Thyroid gland (tissue), 4 donors: ENCODE measurements around the gene IQSEC3. TPM values are rescaled to one million over a fixed set of nuclear protein-coding genes. Genes with fewer than 3 reads are reported as not detected.
A peak's percentile ranks its signal among the peaks of the same experiment; 100 is the strongest.
"Not testable (repeated sequence)": the region's sequence is repeated elsewhere in the genome, so short reads cannot be mapped to it uniquely, and the experiment has no call there.

ENCODE experiments used
- DNase-seq, 2 donors: peaks; one replicate each; pipeline ENCODE4 v3.0.0-alpha.2; 2019
- H3K27ac ChIP-seq, 3 donors: fragments of 200-600 bp; sonication (generic); 1 replicate in 2 of 3; 2 replicates in 1 of 3; pipeline ENCODE4 v1.5.1; 2016 to 2019; ENCODE audit warnings: mild to moderate bottlenecking in 1 of 3, moderate library complexity in 1 of 3
- H3K27me3 ChIP-seq: fragments of 200-600 bp; sonication (generic); one replicate; pipeline ENCODE4 v1.5.1; 2019
- H3K36me3 ChIP-seq, 2 donors: fragments of 200-600 bp; sonication (generic); one replicate each; pipeline ENCODE4 v1.5.1; 2016 to 2019
- H3K4me1 ChIP-seq, 2 donors: fragments of 200-600 bp; sonication (generic); one replicate each; pipeline ENCODE4 v1.5.1; 2017 to 2019
- H3K4me3 ChIP-seq, 3 donors: fragments of 200-600 bp; sonication (generic); replicated peaks in 1 of 3; 1 replicate in 2 of 3; 2 replicates in 1 of 3; pipeline ENCODE4 v1.5.1; 2016; ENCODE audit warnings: mild to moderate bottlenecking in 1 of 3
- H3K9me3 ChIP-seq: fragments of 200-600 bp; sonication (generic); one replicate; pipeline ENCODE4 v1.5.1; 2017
- CTCF ChIP-seq, 6 experiments: fragments of 200-600 bp in 3 of 6; fragments of 450-650 bp in 3 of 6; sonication (generic) in 3 of 6; IDR thresholded peaks; one replicate each; pipeline ENCODE4 v1.5.1; 2016 to 2019; ENCODE audit warnings: antibody characterized with exemption in 6 of 6, mild to moderate bottlenecking in 2 of 6, inconsistent platforms in 1 of 6, moderate library complexity in 1 of 6
- POLR2A ChIP-seq, 2 donors: fragments of 450-650 bp; IDR thresholded peaks; one replicate each; pipeline ENCODE4 v1.6.1; 2017; ENCODE audit warnings: antibody characterized with exemption in 2 of 2, mild to moderate bottlenecking in 2 of 2, moderate library complexity in 1 of 2
- WGBS, 2 donors: methylation state at CpG; one replicate each; pipeline ENCODE4 v1.1.5; 2017; 5-methylcytosine and 5-hydroxymethylcytosine counted together
- intact Hi-C: fragments of 100-400 bp; cut with DNase I; formaldehyde crosslinking; loops from one replicate; pipeline ENCODE4 v1.15.1; 2023
- total RNA-seq, 4 donors: library from RNA; depleted of rRNA; stranded (reverse); fragments of >200 nt; gene quantifications; one replicate each; pipeline ENCODE4 v1.2.3, GENCODE V29; 2016

The IQSEC3 gene
- total RNA-seq, 4 donors from 2014 or later: 0.27 to 1.3 (median 1.0) TPM

- 27% methylated on average over 22 of the region's 22 CpGs for WGBS, 2 donors
- H3K4me1 ChIP-seq: peaks cover 36 to 47% of the 10 kb centered on the region in 2 donors
- intact Hi-C loops: no loop called here
- peak; percentile 97 to 98 for DNase-seq
- no peaks in the 10 kb centered on the region for H3K9me3 ChIP-seq
- H3K27ac ChIP-seq: peak overlapping the region; percentile 92 to 93 (median 93)
- TF ChIP-seq CTCF (IDR thresholded peaks at IDR 0.05): peak in 1 of 6 experiments; percentile 12
- peak in 1 of 2 donors; percentile 33 for TF ChIP-seq POLR2A (IDR thresholded peaks at IDR 0.05)
- no peaks in the 10 kb centered on the region for H3K27me3 ChIP-seq
- H3K4me3 ChIP-seq: peak overlapping the region in 1 of 3 donors; percentile 19
- H3K36me3 ChIP-seq: no peaks in the 10 kb centered on the region
These were observed 146.4 kb downstream of the IQSEC3 start for GRCh38 chr12:212715-213526.

GRCh38 chr12:213527-213932, 147.0 kb downstream of the IQSEC3 start:
- no peaks in the 10 kb centered on the region for H3K9me3 ChIP-seq
- 27 to 35% methylated on average over 6 to 11 of the region's 12 CpGs for whole genome bisulfite sequencing, 2 donors
- DNase-seq: no peak
- no peaks in the 10 kb centered on the region for H3K36me3 ChIP-seq
- no peak for TF ChIP-seq CTCF (IDR thresholded peaks at IDR 0.05)
- no peak for TF ChIP-seq POLR2A (IDR thresholded peaks at IDR 0.05)
- peak overlapping the region; percentile 82 to 93 (median 92) for H3K27ac ChIP-seq
- no peaks in the 10 kb centered on the region for H3K27me3 ChIP-seq
- intact Hi-C loops: no loop called here
- H3K4me1 ChIP-seq: peaks cover 36 to 47% of the 10 kb centered on the region in 2 donors
- peak overlapping the region in 1 of 3 donors; percentile 19 for H3K4me3 ChIP-seq

- peak within 1 kb of the TSS in 1 of 3 donors; percentile 19 for H3K4me3 ChIP-seq
- no peaks in the 10 kb centered on the region for H3K9me3 ChIP-seq
- intact Hi-C loops: no loop called here
- no peaks in the 10 kb centered on the region for H3K27me3 ChIP-seq
- H3K4me1 ChIP-seq: peaks cover 36 to 47% of the 10 kb centered on the region in 2 donors
- H3K27ac ChIP-seq: peak within 1 kb of the TSS; percentile 92 to 93 (median 93)
- DNase-seq: peak in 1 of 2 donors; percentile 52
- 54 to 58% methylated on average over 14 of the region's 14 CpGs for WGBS, 2 donors
- TF ChIP-seq CTCF (IDR thresholded peaks at IDR 0.05): no peak
- no peak for TF ChIP-seq POLR2A (IDR thresholded peaks at IDR 0.05)
- H3K36me3 ChIP-seq: no peaks in the 10 kb centered on the region
These were observed 147.6 kb downstream of the IQSEC3 start, which contains the start of gene SLC6A12 for GRCh38 chr12:214003-214741. TSS of gene SLC6A12 (minus strand) at chr12:214157. CDS start at chr12:209986, 4,171 bp downstream.

GRCh38 chr12:215116-215515, 148.5 kb downstream of the IQSEC3 start:
- 85 to 90% methylated on average over 6 of the region's 6 CpGs for WGBS, 2 donors
- no peaks in the 10 kb centered on the region for H3K27me3 ChIP-seq

GRCh38 chr12:217029-217428, 150.5 kb downstream of the IQSEC3 start:
- H3K27me3 ChIP-seq, intact Hi-C loops, H3K9me3 ChIP-seq, DNase-seq, H3K36me3 ChIP-seq, H3K4me3 ChIP-seq, H3K27ac ChIP-seq: not testable (repeated sequence)
- 81 to 85% methylated on average over 6 of the region's 6 CpGs for WGBS, 2 donors
- H3K4me1 ChIP-seq: peaks cover 20 to 37% of the 10 kb centered on the region in 2 donors

More at GRCh38 chr12:215116-215515, 148.5 kb downstream of the IQSEC3 start:
- no peaks in the 10 kb centered on the region for H3K9me3 ChIP-seq
- H3K36me3 ChIP-seq: no peaks in the 10 kb centered on the region
- no peak overlapping the region for H3K4me3 ChIP-seq
- H3K27ac ChIP-seq: no peak overlapping the region
- intact Hi-C loops: no loop called here
- peaks cover 36 to 53% of the 10 kb centered on the region in 2 donors for H3K4me1 ChIP-seq
- DNase-seq: no peak
- TF ChIP-seq CTCF (IDR thresholded peaks at IDR 0.05): no peak
- no peak for TF ChIP-seq POLR2A (IDR thresholded peaks at IDR 0.05)
